Osteocyte (in vitro differentiated cells): ENCODE measurements around the gene PAFAH1B1. TPM values are rescaled to one million over a fixed set of nuclear protein-coding genes. Genes with fewer than 3 reads are reported as not detected.

ENCODE experiments used
- DNase-seq: peaks from one replicate; pipeline ENCODE4 v3.0.0; 2021; ENCODE audit warnings: mixed read lengths; ENCODE audit not compliant: unreplicated experiment; ENCODE audit errors: extremely low spot score
- H3K27ac Mint-ChIP-seq: one replicate; pipeline ENCODE4 v1.8.0; 2021; ENCODE audit warnings: mild to moderate bottlenecking, mixed read lengths; ENCODE audit not compliant: unreplicated experiment
- H3K27me3 Mint-ChIP-seq: one replicate; pipeline ENCODE4 v1.8.0; 2021; ENCODE audit warnings: mixed read lengths; ENCODE audit not compliant: unreplicated experiment
- H3K36me3 Mint-ChIP-seq: one replicate; pipeline ENCODE4 v1.8.0; 2021; ENCODE audit warnings: mixed read lengths; ENCODE audit not compliant: unreplicated experiment
- H3K4me1 Mint-ChIP-seq: one replicate; pipeline ENCODE4 v1.8.0; 2021; ENCODE audit warnings: mixed read lengths; ENCODE audit not compliant: unreplicated experiment
- H3K4me3 Mint-ChIP-seq: one replicate; pipeline ENCODE4 v1.8.0; 2021; ENCODE audit warnings: mild to moderate bottlenecking, moderate library complexity, mixed read lengths; ENCODE audit not compliant: unreplicated experiment
- H3K9me3 Mint-ChIP-seq: one replicate; pipeline ENCODE4 v1.8.0; 2021; ENCODE audit warnings: mixed read lengths; ENCODE audit not compliant: unreplicated experiment
- total RNA-seq: library from RNA; stranded (reverse); gene quantifications from 2 replicates; pipeline ENCODE4 v1.2.1, GENCODE V29; 2021
- TF ChIP-seq, protein P1 (sequence below): fragments of 200-600 bp; sonication (generic); IDR thresholded peaks from 2 replicates; pipeline ENCODE4 v1.5.0; 2021; ENCODE audit warnings: antibody characterized with exemption, mild to moderate bottlenecking, moderate library complexity

PAFAH1B1 gene
- total RNA-seq, 1 donor from 2014 or later = 138 TPM

GRCh38 chr17:2688351-2689342, 95.2 kb downstream of the PAFAH1B1 start:
- Mint-ChIP-seq H3K27me3 (no peaks in the 10 kb centered on the region), H3K27ac (peak overlapping the region; percentile 13), H3K4me3 (no peak overlapping the region), H3K36me3 (peaks cover 11% of the 10 kb centered on the region), H3K9me3 (no peaks in the 10 kb centered on the region), H3K4me1 (peaks cover 3% of the 10 kb centered on the region)
- TF ChIP-seq, protein P1, sequence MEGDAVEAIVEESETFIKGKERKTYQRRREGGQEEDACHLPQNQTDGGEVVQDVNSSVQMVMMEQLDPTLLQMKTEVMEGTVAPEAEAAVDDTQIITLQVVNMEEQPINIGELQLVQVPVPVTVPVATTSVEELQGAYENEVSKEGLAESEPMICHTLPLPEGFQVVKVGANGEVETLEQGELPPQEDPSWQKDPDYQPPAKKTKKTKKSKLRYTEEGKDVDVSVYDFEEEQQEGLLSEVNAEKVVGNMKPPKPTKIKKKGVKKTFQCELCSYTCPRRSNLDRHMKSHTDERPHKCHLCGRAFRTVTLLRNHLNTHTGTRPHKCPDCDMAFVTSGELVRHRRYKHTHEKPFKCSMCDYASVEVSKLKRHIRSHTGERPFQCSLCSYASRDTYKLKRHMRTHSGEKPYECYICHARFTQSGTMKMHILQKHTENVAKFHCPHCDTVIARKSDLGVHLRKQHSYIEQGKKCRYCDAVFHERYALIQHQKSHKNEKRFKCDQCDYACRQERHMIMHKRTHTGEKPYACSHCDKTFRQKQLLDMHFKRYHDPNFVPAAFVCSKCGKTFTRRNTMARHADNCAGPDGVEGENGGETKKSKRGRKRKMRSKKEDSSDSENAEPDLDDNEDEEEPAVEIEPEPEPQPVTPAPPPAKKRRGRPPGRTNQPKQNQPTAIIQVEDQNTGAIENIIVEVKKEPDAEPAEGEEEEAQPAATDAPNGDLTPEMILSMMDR = no peak
- DNase-seq = peak; percentile 80

DNA sequence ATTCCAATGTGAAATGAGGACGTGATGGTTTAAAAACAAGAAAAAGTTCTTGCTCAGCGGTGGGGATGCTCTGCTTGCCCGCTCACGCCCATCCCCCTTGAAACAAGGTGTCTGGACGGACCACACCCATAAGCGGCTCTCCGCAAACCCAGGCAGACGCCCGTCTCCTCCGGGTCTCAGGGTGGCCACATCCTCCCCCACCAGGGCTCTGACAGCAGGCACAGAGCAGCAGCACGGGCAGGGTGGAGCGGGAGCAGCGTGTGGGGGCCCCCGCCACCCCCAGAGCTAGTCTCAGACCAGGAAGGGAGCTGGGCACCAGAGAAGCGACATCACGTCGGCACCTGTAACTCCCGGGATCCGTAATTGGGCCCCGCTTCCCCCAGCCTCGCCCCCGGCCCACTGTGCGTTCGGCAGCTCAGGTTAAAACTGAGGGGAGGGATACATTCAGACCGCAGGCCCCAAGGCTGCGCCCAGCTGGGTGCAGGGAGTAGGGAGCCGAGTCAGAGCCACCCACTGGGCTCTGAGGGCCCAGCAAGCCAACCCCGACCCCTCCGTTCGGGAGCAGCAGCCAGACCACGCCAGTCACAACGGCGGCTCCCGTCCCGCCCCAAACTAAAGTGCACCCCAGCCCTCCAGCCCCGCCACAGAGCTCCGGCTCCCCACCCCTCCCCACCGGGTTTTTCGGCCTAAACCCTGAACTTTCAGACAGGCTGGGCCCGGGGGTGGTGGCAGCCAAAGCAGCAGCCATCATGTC, 96.1 kb downstream of the PAFAH1B1 start:
- Mint-ChIP-seq H3K27ac (no peak overlapping the region), H3K4me1 (peaks cover 3% of the 10 kb centered on the region), H3K4me3 (no peak overlapping the region), H3K36me3 (peaks cover 3% of the 10 kb centered on the region), H3K9me3 (no peaks in the 10 kb centered on the region), H3K27me3 (no peaks in the 10 kb centered on the region)
- peak; percentile 82 for DNase-seq
- TF ChIP-seq, protein P1 = no peak

DNA sequence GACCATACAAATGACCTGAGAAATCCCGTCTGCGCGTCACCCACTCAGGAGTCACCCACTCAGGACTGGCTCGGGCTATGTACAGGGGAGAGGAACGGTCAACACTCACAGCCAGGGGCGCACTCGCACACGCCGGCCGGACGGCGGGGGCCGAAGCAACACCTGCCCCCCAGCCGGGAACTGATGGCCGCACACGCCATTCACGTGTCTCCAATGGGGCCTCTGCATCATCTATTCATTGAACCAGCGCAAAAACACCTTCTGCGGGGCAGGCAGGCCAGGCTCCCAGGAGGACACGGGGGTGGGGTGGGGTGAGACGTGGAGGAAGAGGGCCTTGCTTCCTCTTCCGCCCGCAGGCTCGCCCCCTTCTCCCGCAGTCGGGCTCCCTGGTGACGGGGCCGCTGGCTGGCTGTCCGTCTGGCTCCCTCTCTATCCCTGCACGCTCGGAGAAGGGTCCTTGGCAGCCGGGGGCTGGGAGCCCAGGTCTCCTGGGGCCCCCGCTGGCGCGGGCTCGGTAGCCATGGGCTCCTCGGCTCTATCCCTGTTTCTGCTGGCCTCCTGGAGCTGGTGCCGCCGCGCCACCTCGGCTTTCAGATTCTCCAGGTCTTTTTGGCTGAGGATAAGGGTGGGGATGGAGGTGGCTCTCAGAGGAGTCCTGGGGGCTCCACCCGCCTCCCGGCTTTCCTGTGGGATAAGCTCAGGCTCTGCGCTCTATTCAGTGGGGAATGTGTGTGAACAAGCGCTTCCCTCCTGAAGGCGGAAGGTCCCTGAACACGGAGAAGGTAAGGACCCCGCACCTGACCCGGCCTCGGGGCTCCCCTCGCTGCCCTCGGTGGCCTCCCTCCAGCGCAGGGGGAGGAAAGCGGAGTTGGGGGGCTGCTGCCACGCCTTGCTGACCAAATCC, 97.0 kb downstream of the PAFAH1B1 start:
- DNase-seq = peak; percentile 84
- peaks cover 3% of the 10 kb centered on the region for H3K4me1 Mint-ChIP-seq
- no peak overlapping the region for H3K4me3 Mint-ChIP-seq
- H3K36me3 Mint-ChIP-seq = peaks cover 2% of the 10 kb centered on the region
- H3K27me3 Mint-ChIP-seq = no peaks in the 10 kb centered on the region
- TF ChIP-seq, protein P1 = no peak
- no peaks in the 10 kb centered on the region for H3K9me3 Mint-ChIP-seq
- H3K27ac Mint-ChIP-seq = no peak overlapping the region

- DNase-seq = peak; percentile 83
- TF ChIP-seq, protein P1 = no peak
- peaks cover 3% of the 10 kb centered on the region for H3K4me1 Mint-ChIP-seq
- H3K9me3 Mint-ChIP-seq = no peaks in the 10 kb centered on the region
- no peaks in the 10 kb centered on the region for H3K27me3 Mint-ChIP-seq
- H3K4me3 Mint-ChIP-seq = no peak overlapping the region
- H3K27ac Mint-ChIP-seq = no peak overlapping the region
- no peaks in the 10 kb centered on the region for H3K36me3 Mint-ChIP-seq
These were observed 97.8 kb downstream of the PAFAH1B1 start for GRCh38 chr17:2691069-2691871.
